HS-5 (cell line): ENCODE measurements around the gene PGAM2.

Experiments used
- DNase-seq: peaks from one replicate; pipeline ENCODE4 v3.0.0-alpha.2; 2012; ENCODE audit warnings: low read depth

The PGAM2 gene

GRCh38 chr7:44065431-44066110 lies at the start of gene PGAM2:
PGAM2 (minus strand) TSS chr7:44065567; CDS start chr7:44065529, 38 bp downstream.
- no peak for DNase-seq

DNA sequence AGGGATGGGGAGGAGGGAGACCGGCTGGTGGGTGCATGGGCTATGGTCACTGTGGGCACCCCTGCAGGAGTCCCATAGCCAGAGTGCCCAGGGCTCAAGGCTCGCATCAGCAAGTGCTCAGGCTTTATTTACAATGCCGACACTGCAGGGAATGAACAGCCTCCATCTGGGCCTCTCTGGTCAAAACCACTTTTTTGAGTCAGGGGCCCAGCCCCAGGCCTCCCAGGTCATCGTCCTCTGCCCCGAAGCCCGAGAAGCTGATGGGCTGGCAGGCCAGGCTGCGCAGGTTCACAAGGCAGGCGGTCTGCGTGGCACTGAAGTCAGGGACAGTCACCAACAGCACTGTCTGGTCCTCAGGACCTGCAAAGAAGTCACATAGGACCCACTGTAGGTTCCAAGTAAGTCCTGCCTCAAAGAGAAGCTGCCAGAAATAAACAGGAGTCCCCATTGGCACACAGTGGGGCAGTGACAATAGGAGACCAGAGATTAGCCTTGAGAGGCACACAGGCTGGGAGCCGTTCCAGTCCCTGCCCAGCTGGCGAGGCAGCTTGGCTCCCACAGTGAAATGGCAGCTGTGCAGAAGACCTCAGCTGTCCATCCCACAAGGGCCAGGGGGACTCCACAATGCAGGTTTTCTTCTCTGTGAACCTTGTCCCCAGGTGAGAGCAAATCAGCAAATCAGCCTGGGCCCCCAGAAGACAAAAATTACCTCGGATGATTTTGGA lies 49.4 kb upstream of the PGAM2 start:
- no peak for DNase-seq

DNA sequence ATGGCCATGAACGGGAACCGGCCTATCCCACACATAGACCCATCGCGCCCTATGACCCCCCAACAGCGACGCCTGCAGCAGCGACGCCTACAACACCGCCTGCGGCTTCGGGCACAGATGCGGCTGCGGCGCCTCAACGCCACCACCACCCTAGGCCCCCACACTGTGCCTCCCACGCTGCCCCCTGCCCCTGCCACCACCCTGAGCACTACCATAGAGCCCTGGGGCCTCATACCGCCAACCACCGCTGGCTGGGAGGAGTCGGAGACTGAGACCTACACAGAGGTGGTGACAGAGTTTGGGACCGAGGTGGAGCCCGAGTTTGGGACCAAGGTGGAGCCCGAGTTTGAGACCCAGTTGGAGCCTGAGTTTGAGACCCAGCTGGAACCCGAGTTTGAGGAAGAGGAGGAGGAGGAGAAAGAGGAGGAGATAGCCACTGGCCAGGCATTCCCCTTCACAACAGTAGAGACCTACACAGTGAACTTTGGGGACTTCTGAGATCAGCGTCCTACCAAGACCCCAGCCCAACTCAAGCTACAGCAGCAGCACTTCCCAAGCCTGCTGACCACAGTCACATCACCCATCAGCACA lies 48.5 kb upstream of the PGAM2 start:
- DNase-seq, result no peak

DNA sequence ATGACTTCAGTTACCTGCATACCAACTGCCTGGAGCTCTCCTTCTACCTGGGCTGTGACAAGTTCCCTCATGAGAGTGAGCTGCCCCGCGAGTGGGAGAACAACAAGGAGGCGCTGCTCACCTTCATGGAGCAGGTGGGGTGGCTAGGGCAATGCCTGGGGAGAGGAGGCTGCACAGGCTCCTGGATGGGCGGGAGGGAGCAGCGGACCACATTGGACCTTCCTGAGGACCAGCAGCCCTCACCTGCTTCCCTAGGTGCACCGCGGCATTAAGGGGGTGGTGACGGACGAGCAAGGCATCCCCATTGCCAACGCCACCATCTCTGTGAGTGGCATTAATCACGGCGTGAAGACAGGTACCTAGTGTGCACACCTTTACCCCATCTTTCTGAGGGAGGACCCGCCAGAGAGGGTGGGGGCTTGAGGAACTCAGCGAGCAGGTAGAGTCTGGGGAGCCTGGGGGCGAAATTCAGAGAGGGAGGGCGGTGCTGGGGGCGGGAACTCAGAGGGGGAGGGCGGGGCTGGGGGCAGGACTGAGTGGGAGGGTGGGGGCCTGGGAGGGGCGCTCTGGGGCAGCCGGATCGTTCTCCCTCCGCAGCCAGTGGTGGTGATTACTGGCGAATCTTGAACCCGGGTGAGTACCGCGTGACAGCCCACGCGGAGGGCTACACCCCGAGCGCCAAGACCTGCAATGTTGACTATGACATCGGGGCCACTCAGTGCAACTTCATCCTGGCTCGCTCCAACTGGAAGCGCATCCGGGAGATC lies 47.8 kb upstream of the PGAM2 start:
- DNase-seq, result no peak

- DNase-seq, result no peak
Measured at GRCh38 chr7:44112231-44112996, 47.0 kb upstream of the PGAM2 start.

- no peak for DNase-seq
Measured at GRCh38 chr7:44111761-44112160, 46.4 kb upstream of the PGAM2 start.

DNA sequence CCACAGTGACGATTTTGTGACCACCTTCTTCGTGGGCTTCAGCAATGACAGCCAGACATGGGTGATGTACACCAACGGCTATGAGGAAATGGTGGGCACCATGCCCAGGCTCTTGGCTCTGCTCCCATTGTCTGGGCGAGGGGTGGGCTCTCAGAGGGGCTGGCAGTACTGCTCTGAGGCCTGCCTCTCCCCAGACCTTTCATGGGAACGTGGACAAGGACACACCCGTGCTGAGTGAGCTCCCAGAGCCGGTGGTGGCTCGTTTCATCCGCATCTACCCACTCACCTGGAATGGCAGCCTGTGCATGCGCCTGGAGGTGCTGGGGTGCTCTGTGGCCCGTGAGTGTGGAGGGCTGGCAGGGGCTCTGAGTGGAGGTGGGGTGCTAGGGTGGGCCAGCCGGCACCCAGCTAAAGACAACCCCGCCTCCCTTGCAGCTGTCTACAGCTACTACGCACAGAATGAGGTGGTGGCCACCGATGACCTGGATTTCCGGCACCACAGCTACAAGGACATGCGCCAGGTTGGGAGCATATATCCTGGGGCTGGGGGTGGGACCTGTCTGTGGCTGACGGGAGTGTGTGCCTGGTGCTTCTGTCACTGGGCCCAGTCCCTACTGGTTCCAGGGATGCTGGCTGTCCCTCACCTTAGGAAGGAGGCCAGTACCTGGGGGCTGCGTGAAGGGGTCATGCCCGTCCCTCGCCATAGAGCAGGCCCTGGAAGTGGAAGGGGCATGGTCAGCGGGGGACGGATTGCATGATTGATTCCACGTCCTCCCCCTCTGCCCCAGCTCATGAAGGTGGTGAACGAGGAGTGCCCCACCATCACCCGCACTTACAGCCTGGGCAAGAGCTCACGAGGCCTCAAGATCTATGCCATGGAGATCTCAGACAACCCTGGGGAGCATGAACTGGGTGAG lies 45.6 kb upstream of the PGAM2 start:
- no peak for DNase-seq

DNA sequence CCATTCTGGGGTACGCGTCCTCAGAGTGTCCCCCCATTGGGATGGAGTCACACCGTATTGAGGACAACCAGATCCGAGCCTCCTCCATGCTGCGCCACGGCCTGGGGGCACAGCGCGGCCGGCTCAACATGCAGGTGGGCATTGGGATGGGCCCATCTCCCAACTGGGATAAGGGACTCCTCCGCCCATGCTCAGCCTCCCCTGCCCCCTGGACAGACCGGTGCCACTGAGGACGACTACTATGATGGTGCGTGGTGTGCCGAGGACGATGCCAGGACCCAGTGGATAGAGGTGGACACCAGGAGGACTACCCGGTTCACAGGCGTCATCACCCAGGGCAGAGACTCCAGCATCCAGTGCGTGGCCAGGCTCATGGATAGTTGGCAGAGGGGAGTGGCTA lies 44.6 kb upstream of the PGAM2 start:
- no peak for DNase-seq

DNA sequence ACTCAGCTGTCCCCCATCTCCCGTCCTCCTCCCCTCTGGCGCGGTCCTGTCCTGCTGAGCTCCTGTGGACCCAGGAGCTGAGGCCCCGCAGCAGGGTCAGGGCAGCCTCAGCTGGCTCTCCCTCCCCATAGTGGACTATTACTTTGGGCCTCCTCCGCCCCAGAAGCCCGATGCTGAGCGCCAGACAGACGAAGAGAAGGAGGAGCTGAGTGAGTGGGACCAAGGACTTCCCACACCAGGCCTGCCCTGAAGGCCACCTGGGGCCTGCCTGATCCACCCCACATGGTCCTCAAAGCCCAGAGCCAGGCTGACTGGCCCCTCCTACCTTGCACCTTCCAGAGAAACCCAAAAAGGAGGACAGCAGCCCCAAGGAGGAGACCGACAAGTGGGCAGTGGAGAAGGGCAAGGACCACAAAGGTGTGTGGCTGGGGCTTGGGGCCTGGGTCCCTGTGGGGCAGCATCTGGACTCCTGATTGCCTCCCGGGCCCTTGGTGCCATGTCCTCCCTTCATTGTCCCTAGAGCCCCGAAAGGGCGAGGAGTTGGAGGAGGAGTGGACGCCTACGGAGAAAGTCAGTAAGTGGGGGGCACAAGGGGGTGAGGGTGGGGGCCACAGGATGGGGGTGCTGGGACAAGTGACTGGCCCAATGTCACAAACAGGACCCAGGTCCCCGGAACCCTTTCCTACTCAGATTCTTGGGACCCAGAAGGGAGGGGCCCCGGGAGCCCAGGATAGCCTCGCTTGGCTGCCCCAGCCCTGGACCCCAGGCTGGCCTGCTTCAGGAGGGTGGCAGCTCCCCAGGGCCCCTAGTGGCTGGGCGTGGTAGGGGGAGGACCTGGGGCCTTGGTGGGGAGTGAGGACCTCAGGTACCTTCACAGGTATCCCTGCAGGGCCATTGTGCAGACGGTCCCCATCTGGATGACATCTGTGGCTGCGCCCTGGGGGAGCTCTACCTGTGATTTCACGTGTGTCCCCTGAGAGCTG lies 43.7 kb upstream of the PGAM2 start:
- DNase-seq, result no peak

GRCh38 chr7:44107961-44108767 lies 42.8 kb upstream of the PGAM2 start:
- no peak for DNase-seq

GRCh38 chr7:44107116-44107960 lies 42.0 kb upstream of the PGAM2 start:
- DNase-seq, result no peak

DNA sequence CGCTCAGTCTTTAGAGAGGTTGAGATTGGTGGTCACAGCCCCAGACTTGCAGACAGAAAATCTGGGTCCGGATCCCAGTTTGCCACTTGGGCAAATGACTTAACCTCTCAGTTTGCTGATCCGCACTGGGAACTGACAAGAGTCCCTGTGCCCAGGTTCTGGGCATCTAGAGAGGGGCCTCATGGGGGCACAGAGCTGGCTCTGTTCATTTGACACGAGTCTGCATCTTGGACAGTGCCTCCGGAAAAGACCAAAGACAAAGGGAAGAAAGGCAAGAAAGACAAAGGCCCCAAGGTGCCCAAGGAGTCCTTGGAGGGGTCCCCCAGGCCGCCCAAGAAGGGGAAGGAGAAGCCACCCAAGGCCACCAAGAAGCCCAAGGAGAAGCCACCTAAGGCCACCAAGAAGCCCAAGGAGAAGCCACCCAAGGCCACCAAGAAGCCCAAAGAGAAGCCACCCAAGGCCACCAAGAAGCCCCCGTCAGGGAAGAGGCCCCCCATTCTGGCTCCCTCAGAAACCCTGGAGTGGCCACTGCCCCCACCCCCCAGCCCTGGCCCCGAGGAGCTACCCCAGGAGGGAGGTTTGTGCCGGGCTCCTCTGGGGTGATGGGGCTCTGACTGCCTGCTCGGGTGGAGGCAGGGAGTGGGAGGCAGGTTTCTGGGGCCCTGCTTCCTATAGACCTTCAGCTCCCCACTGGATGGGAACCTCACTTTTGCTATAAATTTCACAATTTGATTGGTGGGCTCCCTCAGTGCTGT lies 41.1 kb upstream of the PGAM2 start:
- no peak for DNase-seq

GRCh38 chr7:44105832-44106231 lies 40.5 kb upstream of the PGAM2 start:
- DNase-seq, result no peak

GRCh38 chr7:44104860-44105771 lies 39.7 kb upstream of the PGAM2 start:
- peak; percentile 71 for DNase-seq

DNA sequence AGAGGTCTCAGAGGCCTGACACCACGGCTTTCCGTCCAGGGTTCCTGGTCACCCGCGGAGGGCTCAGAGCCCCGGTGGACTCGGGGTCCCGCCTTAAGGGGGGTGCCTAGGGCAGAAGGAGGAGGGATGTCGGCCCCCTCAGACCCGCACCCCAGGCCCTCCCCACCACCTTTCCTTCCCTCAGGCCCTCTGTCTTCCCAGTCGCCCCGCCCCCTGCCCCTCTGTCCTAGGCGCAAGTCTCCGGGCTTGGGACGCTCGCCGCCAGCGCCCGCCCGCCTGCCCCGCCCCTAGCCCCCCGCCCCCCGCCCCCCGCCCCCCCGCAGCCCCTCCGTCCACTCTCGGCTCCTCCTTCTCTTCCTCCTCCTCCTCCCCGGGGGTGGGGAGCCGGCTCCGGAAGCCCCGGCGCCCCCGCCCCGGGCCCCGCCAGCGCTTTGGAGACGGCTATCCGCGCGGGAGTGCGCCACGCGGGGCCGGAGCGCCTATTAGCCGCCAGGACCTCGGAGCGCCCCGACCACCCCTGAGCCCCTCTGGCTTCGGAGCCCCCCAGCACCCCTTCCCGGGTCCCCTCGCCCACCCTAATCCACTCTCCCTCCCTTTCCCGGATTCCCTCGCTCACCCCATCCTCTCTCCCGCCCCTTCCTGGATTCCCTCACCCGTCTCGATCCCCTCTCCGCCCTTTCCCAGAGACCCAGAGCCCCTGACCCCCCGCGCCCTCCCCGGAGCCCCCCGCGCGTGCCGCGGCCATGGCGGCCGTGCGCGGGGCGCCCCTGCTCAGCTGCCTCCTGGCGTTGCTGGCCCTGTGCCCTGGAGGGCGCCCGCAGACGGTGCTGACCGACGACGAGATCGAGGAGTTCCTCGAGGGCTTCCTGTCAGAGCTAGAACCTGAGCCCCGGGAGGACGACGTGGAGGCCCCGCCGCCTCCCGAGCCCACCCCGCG lies 38.8 kb upstream of the PGAM2 start, which contains the start of gene AEBP1:
Gene AEBP1 (plus strand): TSS at position 423 of the 937 bp plus-strand sequence. CDS start 321 bp downstream, at position 744.
- DNase-seq, result no peak
